Activated CD8-positive, alpha-beta memory T cell treated with anti-CD3 and anti-CD28 coated beads, Interleukin-2, amount 50 U/mL, for 1 hour (primary cell): ENCODE data around the gene FCRL2.

Source experiments
- DNase-seq: peaks from one replicate; pipeline ENCODE4 v3.0.0-alpha.2; 2020; ENCODE audit errors: extremely low read depth

Gene FCRL2, protein sequence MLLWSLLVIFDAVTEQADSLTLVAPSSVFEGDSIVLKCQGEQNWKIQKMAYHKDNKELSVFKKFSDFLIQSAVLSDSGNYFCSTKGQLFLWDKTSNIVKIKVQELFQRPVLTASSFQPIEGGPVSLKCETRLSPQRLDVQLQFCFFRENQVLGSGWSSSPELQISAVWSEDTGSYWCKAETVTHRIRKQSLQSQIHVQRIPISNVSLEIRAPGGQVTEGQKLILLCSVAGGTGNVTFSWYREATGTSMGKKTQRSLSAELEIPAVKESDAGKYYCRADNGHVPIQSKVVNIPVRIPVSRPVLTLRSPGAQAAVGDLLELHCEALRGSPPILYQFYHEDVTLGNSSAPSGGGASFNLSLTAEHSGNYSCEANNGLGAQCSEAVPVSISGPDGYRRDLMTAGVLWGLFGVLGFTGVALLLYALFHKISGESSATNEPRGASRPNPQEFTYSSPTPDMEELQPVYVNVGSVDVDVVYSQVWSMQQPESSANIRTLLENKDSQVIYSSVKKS

DNA sequence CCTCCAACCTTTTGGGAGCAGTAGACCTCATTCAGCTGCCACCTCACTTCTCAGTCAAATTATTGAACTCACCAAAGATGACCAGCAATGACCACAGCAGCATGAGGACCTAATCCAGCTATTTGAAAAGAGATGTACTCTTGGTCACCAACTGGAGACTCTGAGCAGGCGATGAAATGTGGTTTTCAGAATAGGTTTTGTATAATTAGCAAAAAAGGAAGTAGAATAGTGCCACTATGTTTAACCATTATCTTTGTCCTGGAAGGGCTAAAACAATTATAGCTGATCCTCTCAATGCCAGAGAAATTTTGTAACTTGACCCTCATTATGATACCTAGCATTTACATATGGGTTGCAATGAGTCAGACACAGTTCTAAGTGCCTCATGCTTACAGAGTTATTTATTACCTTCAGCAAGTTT is at the start of gene FCRL2:
TSS of gene FCRL2 (minus strand) at position 162 of the 421 bp plus-strand sequence. CDS start at position 103, 59 bp downstream.
- no peak for DNase-seq

DNA sequence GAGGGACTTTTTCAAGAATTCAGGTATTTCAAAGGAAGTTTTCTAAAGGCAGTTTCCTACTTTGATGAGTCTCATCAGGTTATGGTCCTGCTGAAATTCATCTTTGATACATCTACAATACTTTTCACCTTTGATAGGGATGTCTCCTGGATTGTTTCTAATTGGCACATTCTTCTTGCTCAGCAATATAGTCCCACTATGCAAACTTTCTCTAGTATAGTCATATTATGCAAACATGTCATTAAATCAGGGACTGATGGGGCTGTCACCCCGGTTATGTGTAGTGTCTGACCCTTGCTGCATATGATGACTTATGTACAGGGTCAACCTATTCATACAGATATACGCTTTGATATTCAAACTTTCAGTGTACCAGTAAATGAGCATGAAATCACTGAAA is 43.4 kb upstream of the FCRL2 start:
- no peak for DNase-seq

DNA sequence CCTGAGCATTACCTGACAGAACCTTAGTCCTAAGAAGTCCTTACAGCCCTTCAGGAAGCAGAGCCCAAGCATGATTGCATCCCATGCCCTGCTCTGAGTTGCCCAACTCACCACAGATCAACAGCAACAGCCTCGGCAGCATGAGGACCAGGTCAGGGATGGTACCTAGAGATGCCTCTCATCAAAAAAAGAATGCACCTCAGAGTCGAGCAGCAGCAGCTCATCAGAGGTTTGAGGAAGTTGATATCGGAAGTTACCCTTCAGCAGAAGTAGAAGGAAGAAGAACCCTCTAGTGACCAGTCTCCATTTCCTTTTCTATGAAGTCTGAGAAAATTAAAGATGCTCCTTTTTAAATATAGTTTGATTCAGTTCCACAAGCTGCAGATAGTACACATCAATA is 43.0 kb upstream of the FCRL2 start, which contains the start of gene FCRL1:
TSS of gene FCRL1 (minus strand) at position 225 of the 400 bp plus-strand sequence. CDS start at position 142, 83 bp downstream.
- DNase-seq, result no peak

DNA sequence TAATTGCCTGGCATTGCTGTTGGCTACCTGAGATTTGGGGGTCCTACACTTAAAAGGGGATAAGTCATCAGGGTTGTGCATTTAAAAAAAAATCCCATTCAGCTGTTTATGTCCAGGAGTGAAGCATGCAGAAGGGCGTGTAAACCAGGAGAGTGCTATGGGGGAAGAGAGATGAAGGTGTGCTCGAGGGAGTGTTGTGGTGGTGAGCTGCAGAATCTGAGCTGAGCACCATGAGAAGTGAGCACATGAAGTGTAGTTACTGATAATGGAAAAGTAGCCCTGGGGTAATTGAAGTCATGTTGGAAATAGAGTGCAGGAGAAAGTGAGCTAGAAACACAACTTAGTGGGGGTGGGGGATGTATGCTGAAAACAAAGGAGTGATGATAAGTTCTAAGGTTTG is 42.3 kb upstream of the FCRL2 start:
- DNase-seq, result no peak

DNA sequence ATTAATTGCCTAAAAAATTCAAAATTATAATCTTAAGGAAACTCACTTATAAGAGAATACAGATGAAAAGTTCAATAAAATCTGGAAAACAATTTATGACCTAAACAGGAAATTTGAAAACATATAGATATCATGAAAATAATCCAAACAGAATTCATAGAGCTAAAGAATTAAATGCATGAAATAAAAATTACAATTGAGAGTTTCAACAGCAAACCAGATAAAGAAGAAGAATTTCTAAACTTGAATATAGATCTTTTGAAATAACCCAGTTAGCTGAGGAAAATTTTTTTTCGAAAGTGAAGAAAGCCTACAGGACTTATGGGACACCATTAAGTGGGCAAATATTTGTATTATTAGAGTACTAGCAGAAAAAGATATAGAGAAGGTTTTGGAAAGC is 36.3 kb upstream of the FCRL2 start:
- DNase-seq, result no peak

DNA sequence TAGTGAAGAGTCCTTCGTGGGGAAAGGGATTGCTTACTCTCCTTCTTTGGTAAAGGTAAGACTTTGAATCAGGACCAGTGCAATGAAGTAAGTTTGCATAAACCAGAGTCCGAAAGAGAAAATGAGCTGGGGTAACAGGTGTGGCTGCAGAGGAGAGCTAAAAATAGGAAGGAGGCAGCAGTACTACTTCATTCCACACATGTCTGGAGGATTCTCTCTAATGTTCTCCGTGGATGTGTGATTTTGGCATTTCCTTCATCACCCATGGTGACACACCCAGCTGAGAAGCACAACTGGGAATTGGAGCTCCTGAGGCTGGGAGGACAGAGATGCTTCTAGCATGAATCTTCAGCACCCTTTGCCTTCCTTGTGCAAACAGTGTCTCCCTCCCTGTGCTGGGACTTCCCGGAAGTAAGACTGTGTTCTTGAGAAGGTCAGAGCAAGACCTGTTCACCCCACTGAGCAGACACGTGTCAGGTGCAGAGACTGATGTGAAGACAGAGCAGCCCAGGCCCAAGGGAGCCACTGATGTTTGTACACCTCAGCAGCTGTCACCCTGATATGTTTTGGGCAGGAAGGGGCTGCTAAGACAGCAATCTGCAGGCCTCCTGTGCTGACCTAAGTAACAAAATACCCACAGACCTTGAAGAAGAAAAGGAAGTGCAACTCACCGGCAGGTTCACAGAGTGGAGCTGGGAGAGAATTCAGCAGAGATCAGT is 29.7 kb upstream of the FCRL2 start:
- DNase-seq, result no peak

DNA sequence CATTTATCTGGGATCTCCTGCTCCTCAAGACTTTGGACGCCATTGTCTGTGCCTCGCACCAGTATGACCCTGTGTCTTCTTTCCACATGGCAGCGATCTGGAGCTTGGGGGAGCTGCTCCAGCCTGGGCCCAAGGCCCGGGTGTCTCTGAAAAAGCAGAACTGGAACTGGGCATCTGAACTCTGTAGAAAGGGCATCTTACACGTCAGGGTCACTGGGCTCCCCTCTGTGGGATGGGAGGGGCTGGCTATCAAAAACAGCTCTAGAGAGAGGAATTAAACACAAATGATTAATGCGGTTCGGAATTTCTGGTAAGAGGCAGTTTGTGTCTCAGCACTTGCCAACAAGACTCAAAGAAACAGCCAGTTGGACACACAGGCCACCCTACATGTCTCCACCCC is 26.9 kb upstream of the FCRL2 start:
- DNase-seq, result no peak

DNA sequence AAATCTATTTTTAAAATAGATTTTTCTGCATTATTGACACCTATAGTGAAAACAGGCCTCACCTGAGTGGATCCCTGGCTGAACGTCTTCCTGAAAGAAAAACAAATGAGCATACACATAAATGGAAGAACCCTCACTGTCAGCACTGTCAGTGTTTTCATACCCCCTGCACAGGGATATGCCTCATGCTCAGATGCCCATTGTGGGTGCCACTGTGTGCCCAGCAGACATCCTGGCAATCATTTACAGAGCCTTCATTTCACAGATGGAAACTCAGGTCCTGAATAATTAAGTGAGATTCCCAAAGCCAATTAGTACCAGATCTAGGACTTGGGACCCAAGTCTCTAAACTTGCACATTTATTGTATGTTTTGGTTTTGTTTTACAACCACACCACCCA is 23.1 kb upstream of the FCRL2 start:
- DNase-seq, result no peak

DNA sequence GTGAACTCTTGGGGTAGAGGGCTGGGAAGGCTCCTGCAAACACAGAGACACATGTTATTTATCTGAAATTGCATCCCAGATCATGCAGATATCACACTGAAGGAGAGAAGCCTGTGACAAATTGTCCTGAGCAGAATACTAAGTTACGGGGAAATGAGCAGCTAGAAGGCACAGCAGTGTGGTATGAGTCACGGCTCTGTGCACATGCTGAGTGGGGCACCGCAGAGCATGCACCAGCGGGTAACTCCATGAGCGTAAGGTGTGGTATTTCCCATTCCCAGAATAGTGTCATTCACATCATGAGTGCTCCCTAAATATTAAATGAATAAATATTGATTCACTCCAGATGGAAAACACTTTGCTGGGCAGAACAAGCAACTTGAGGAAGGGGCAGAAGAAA is 21.3 kb upstream of the FCRL2 start:
- no peak for DNase-seq

DNA sequence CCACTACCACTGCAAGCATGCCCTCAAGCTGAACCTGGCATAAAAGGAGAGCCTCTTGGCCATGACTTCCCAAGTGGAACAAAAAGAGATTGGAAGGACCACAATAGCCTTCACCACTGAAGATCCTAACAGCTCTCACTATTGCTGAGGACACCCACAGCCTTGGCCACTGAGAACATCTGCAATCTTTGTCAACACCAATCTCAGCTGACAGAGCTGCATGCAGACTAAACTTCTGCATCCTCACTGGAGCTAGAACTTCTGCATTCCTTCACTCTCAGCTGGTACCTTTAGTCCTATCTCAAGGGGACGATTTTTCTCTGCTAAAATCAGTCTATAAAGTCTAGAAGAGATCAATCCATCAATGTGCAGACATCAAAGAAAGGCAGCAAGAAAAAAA is 8.3 kb upstream of the FCRL2 start:
- no peak for DNase-seq

DNA sequence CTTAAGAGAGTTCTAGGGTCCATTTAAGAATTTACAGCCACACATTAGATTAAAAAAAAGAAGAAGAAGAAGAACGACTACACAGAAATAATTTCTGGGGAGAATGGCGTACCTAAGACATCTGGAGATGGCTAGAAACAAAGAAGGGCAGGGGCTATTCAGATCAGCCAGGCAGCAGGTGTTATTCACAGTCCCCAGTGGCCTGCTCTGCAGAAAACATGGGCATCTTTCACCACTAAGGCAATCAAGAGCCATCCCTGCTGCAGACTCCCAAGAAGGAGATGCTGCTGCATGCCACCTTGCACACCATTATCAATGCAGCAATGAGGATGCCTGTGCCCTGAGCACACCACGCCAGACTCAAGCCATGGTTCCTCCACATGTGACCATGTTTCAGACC is 7.9 kb upstream of the FCRL2 start:
- DNase-seq, result no peak

DNA sequence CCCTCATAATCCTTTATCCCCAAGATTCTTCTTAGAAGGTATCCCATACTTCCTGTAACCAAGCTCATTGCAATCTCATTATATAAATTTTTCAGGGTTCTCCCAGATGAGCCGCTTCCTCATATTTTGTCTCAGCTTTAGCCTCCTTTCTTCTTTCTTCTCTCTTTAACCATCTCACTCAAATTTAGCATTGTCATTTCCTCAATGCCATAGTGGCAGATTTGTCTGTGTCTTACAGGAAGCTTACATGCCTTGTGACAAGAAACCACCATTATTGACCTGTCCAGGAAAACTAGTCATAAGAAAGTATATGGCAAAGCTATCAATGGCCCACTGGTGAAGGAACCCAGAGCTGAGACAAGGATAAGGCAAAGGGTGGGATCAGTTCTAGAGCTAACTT is 6.0 kb upstream of the FCRL2 start:
- no peak for DNase-seq

DNA sequence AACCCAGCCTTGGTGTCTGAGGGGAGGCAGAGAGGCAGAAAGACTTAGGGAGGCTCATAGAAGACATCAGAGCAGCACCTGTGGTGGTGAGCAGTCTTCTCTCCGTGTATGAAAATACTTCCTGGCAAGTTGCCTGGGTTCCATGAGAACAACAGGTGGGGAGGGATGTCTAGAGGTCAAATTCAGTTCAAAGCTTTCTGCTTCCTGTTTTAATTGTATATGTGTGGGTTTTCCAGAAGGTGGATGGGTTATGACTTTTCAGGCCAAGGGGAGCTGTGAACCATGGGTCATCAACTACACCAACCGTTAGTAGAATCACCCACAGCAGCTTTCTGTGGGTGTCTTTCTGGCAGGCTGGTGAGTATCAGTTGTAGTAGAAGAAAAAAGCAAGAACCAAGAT is 4.1 kb upstream of the FCRL2 start:
- DNase-seq, result no peak

DNA sequence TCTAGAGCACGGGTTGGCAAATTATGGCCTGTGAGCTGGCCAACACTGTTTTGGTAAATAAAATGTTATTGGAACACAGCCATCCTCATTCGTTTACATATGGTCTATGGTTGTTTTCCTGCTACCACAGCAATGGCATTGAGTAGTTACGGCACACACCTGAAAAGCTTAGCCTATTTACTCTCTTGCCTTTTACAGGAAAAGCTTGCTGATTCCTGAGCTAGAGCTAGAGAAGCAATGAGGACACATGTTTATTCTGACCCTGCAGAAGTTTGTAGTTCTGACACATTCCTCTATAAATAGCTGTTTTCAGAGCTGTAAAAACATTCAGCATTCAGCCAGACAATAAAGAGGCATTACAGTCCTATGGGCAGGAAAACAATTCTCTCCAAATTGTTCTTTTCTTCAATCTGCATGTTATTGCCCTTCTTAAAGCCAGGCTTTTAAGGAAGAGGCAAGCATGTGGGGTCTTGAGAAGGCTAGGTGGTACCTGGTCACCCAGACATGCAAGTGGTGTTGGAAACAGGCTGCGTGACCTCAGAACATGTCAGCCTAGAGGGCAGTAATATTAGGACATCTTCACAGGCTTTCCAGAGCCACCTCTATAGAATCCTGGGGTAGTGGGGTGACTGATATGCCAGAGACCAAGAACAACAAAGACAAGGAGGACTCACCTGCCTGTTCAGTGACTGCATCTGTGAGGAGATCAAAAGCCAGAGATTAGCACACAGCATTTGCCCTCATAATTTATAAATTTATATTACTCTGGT is 1.6 kb downstream of the FCRL2 start:
- no peak for DNase-seq

DNA sequence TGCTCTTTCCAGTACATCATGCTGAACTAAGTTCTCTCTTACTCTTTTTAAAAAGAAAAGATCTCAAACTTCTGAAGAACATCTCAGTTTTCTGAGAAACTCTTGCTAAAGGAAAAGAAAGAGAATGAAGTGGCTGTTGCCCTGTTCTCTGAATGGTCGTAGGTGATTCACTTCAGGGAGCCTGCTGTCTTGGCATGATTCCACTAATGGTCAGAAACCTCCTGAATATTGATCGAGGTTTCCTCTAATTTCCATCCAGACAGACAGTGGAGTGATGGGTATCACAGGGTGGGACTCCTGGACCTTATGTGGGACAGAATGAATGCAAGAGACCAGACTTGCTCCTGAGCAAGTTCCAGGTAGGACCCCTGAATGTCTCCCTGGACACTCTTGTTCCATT is 2.5 kb downstream of the FCRL2 start:
- no peak for DNase-seq

DNA sequence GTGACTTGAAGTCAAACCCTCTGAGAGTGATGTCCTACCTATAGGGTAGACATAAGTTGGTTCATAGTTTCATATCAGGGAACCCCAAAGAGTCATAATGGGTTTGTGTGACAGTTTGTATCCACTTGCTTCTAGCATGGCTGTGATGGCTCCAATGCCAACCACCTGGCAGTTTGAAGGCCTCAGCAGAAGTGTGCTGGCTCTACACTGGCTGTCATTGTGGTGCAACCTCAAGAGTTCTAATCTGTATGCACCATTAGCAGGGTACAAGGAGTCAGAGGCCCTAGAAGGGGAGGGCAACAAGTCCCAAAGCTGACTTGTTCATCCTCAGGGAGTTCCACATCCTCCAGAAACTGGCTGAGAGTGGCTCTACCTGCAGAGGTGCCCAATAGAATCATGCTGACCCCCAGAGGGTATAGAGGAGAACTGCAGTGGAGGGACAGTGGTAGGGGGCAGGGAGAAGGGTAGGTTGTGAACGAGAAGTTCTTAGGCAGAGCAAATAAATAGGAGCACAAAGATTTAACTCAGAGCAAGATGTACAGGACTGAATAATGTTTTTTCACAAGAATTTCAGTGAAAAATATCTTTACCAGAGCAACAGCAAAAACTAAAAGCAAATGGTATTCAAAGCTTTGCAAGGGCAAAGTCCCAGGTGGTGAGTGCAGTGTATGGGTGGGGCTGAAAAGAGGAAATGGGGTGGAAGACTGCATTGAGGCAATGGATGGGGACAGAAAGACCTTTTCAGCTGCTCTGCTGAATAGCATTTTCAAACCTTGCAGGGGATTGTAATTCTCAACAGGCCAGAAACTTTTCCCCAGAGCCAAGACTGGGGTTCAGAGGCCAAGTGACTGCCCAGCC is 3.2 kb downstream of the FCRL2 start:
- no peak for DNase-seq

DNA sequence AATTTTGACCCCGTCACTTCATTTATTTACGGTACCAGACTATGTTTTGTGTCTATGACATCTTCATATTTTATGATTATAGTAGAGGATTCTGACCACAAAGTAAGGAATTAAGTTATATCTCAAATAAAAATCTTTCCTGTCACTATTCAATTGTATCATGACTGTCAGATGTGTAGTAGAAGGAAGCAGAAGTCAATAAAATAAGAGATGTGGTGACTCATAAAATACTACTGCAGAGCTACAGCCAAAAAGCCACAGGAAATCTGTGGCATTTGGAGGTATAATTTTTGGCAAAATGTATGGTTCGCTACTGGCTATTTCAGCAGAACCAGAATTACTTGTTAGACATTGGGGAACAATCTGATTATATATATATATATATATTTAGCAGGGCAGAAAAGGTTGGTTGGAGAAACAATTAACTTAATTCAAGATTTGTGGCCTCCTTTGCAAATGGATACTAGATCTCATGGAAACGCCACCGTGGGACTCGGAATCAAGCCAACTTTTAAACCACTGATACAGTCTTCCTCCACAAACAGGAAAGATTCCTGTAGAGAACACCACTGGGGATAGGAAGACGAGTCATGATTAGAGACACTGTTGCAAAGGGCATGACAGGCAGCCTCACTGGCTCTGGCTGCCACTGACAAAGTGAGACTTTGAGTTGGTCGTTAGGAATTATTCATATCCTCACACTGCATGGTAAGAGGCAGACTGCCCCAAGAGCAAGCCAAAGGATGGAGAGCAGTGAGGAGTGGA is 5.1 kb downstream of the FCRL2 start:
- DNase-seq, result no peak

DNA sequence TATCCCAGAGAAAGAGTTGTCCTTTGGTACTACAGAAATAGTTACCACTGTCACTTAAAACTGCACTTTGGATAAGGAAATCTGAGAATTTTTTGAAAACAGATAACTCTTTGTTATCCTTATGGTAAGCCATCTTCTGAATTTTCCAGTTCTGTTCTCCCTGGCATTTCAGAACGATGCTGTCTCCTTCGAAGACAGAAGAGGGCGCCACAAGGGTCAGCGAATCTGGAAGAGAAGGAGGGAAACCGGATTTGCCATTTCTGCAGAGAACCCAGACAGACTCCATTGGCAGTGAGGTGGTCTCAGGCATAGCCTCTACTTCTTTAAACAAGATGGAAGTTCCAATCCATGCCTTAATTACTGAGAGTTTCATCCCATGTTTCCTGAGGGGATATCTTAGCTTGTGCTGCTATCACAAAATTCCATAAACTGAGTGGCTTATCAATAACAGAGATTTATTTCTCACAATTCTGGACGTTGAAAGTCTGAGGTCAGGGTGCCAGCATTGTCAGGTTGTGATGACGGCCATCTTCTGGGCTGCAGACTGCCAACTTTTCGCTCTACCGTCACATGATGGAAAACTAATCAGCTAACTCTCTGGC is 6.4 kb downstream of the FCRL2 start:
- no peak for DNase-seq

DNA sequence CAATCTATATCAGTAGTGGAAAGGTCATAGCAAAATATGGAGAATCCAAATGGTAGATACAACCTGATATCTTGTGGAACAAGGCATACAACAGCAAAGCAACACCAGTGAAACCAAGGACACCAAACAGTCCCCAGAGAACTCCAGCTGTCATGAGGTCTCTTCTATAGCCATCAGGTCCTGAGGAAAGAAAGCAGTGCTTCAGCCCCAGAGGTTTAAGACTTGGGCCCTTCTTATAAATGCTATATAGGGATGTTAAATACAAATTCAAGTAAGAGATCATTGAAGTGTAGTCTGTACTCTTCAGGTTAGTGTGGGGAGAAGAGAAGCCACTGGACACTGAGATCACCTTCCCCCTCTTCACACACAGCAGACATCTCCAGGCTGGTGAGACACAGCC is 10.1 kb downstream of the FCRL2 start:
- DNase-seq, result no peak

DNA sequence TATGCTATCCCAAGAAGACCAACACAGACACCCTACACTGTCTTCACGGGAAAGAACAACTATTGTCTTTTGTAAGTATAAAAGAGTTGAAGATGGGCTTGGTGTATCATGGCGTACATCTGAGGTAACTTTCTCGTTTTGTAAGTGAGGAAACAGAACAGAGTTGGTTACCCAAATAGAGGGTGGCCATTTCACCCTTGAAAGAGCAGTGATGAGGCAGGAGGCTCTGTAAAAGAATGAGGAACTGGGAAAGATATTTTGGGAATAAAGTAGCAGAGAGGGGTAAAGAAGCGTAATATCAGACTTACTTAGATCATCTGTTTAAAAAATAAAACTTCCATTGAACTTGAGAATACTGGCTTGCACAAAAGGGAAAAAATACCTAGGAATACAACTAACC is 18.9 kb downstream of the FCRL2 start:
- DNase-seq, result no peak
